Astrocyte (in vitro differentiated cells and primary cell): ENCODE results near the gene ATG14. TPM values are rescaled to one million over a fixed set of nuclear protein-coding genes. Genes with fewer than 3 reads are reported as not detected.

Source experiments
- DNase-seq: peaks from one replicate; pipeline ENCODE4 v3.0.0-alpha.2; 2010; ENCODE audit warnings: low read depth
- FAIRE-seq: peaks from 2 replicates; lab custom pipeline; 2011; peaks lifted over from hg19 to GRCh38; lab: Jason Lieb, UNC
- H2AFZ ChIP-seq: 2 replicates; pipeline ENCODE4 v1.6.0; 2012; ENCODE audit warnings: low read depth, low read length, inconsistent platforms
- H3K27ac ChIP-seq: 2 replicates; pipeline ENCODE4 v1.5.1; 2011; ENCODE audit warnings: low read depth, low read length, inconsistent platforms
- H3K27me3 ChIP-seq: 2 replicates; pipeline ENCODE4 v1.6.0; 2011; ENCODE audit warnings: low read length, inconsistent platforms; ENCODE audit not compliant: insufficient read depth
- H3K36me3 ChIP-seq: 2 replicates; pipeline ENCODE4 v1.5.1; 2011; ENCODE audit warnings: low read length, inconsistent platforms; ENCODE audit not compliant: insufficient read depth
- H3K4me1 ChIP-seq: 2 replicates; pipeline ENCODE4 v1.5.1; 2011; ENCODE audit warnings: low read length, inconsistent platforms; ENCODE audit not compliant: insufficient read depth
- H3K4me2 ChIP-seq: 2 replicates; pipeline ENCODE4 v1.6.0; 2012; ENCODE audit warnings: low read length, inconsistent platforms
- H3K4me3 ChIP-seq: 2 replicates; pipeline ENCODE4 v1.5.1; 2011; ENCODE audit warnings: low read depth, mild to moderate bottlenecking, low read length, inconsistent platforms; ENCODE audit not compliant: insufficient read depth
- H3K79me2 ChIP-seq: 2 replicates; pipeline ENCODE4 v1.6.0; 2012; ENCODE audit warnings: mild to moderate bottlenecking, low read length, inconsistent platforms; ENCODE audit not compliant: insufficient read depth
- H3K9ac ChIP-seq: 2 replicates; pipeline ENCODE4 v1.6.0; 2012; ENCODE audit warnings: mild to moderate bottlenecking, low read length, inconsistent platforms
- H3K9me3 ChIP-seq: 2 replicates; pipeline ENCODE4 v1.5.1; 2012; ENCODE audit warnings: low read depth, mild to moderate bottlenecking, low read length, inconsistent platforms; ENCODE audit not compliant: insufficient read depth
- H4K20me1 ChIP-seq: 2 replicates; pipeline ENCODE4 v1.6.0; 2012; ENCODE audit warnings: low read length, inconsistent platforms; ENCODE audit not compliant: insufficient read depth
- H3K27ac Mint-ChIP-seq: one replicate; pipeline ENCODE4 v1.8.0; 2021; ENCODE audit warnings: mild to moderate bottlenecking, mixed read lengths; ENCODE audit not compliant: unreplicated experiment
- H3K27me3 Mint-ChIP-seq: one replicate; pipeline ENCODE4 v1.8.0; 2021; ENCODE audit warnings: low read depth, mixed read lengths; ENCODE audit not compliant: unreplicated experiment
- H3K36me3 Mint-ChIP-seq: one replicate; pipeline ENCODE4 v1.8.0; 2021; ENCODE audit warnings: low read depth, mixed read lengths; ENCODE audit not compliant: unreplicated experiment
- H3K4me1 Mint-ChIP-seq: one replicate; pipeline ENCODE4 v1.8.0; 2021; ENCODE audit warnings: low read depth, mixed read lengths; ENCODE audit not compliant: unreplicated experiment
- H3K4me3 Mint-ChIP-seq: one replicate; pipeline ENCODE4 v1.8.0; 2021; ENCODE audit warnings: mild to moderate bottlenecking, moderate library complexity, mixed read lengths; ENCODE audit not compliant: unreplicated experiment
- H3K9me3 Mint-ChIP-seq: one replicate; pipeline ENCODE4 v1.8.0; 2021; ENCODE audit warnings: mild to moderate bottlenecking, mixed read lengths; ENCODE audit not compliant: unreplicated experiment
- CTCF ChIP-seq: IDR thresholded peaks from 2 replicates; pipeline ENCODE4 v1.5.1; 2011; ENCODE audit warnings: low read depth, mild to moderate bottlenecking, inconsistent platforms, low read length, moderate library complexity; ENCODE audit not compliant: insufficient read depth
- EZH2 ChIP-seq: IDR thresholded peaks from 2 replicates; pipeline ENCODE4 v1.6.1; 2012; ENCODE audit warnings: mild to moderate bottlenecking, low read length, inconsistent platforms; ENCODE audit not compliant: insufficient read depth
- total RNA-seq: library from RNA; stranded (reverse); gene quantifications from 2 replicates; pipeline ENCODE4 v1.2.1, GENCODE V29; 2021

Gene ATG14
- total RNA-seq, 1 donor from 2014 or later: 11.5 TPM

- TF ChIP-seq CTCF (no peak), EZH2 (no peak)
- Histone ChIP-seq H4K20me1 (no peaks in the 10 kb centered on the region), H3K9ac (no peak overlapping the region), H3K4me3 (no peak overlapping the region), H3K4me2 (no peak overlapping the region), H3K4me1 (peaks cover 38% of the 10 kb centered on the region), H3K79me2 (no peaks in the 10 kb centered on the region), H3K36me3 (no peaks in the 10 kb centered on the region), H3K27me3 (no peaks in the 10 kb centered on the region), H3K27ac (no peak overlapping the region), H2AFZ (no peak overlapping the region), H3K9me3 (no peaks in the 10 kb centered on the region)
- no peak overlapping the region for H3K27ac Mint-ChIP-seq
- peaks cover 2% of the 10 kb centered on the region for H3K36me3 Mint-ChIP-seq
- peaks cover 4% of the 10 kb centered on the region for H3K27me3 Mint-ChIP-seq
- H3K4me1 Mint-ChIP-seq: peaks cover 26% of the 10 kb centered on the region
- no peak overlapping the region for H3K4me3 Mint-ChIP-seq
- DNase-seq (no peak), FAIRE-seq (no peak)
- H3K9me3 Mint-ChIP-seq: peaks cover 2% of the 10 kb centered on the region
Observed at GRCh38 chr14:55451950-55452349, 40.3 kb upstream of the ATG14 start.

- Histone ChIP-seq H3K27ac (no peak overlapping the region), H2AFZ (no peak overlapping the region), H3K4me3 (no peak overlapping the region), H3K79me2 (no peaks in the 10 kb centered on the region), H4K20me1 (no peaks in the 10 kb centered on the region), H3K4me2 (no peak overlapping the region), H3K9me3 (no peaks in the 10 kb centered on the region), H3K27me3 (no peaks in the 10 kb centered on the region), H3K4me1 (peaks cover 44% of the 10 kb centered on the region), H3K36me3 (no peaks in the 10 kb centered on the region), H3K9ac (no peak overlapping the region)
- peaks cover 4% of the 10 kb centered on the region for H3K27me3 Mint-ChIP-seq
- H3K36me3 Mint-ChIP-seq: peaks cover 2% of the 10 kb centered on the region
- DNase-seq (no peak), FAIRE-seq (no peak)
- no peak overlapping the region for H3K4me3 Mint-ChIP-seq
- peaks cover 32% of the 10 kb centered on the region for H3K4me1 Mint-ChIP-seq
- H3K27ac Mint-ChIP-seq: no peak overlapping the region
- no peak for TF ChIP-seq CTCF
- TF ChIP-seq EZH2: no peak
- peaks cover 2% of the 10 kb centered on the region for H3K9me3 Mint-ChIP-seq
Observed at GRCh38 chr14:55451398-55451797, 39.8 kb upstream of the ATG14 start.

- H3K9me3 ChIP-seq: no peaks in the 10 kb centered on the region
Observed at GRCh38 chr14:55450987-55451386, 39.4 kb upstream of the ATG14 start.

More at GRCh38 chr14:55450987-55451386, 39.4 kb upstream of the ATG14 start:
- DNase-seq: no peak
- Histone ChIP-seq H3K9ac (no peak overlapping the region), H4K20me1 (no peaks in the 10 kb centered on the region), H3K27ac (no peak overlapping the region), H3K36me3 (no peaks in the 10 kb centered on the region), H3K4me2 (no peak overlapping the region), H3K27me3 (no peaks in the 10 kb centered on the region), H2AFZ (no peak overlapping the region), H3K4me3 (no peak overlapping the region), H3K4me1 (peaks cover 47% of the 10 kb centered on the region), H3K79me2 (no peaks in the 10 kb centered on the region)
- H3K9me3 Mint-ChIP-seq: peaks cover 2% of the 10 kb centered on the region
- peaks cover 4% of the 10 kb centered on the region for H3K27me3 Mint-ChIP-seq
- no peak overlapping the region for H3K27ac Mint-ChIP-seq
- peaks cover 32% of the 10 kb centered on the region for H3K4me1 Mint-ChIP-seq
- H3K4me3 Mint-ChIP-seq: no peak overlapping the region
- peaks cover 2% of the 10 kb centered on the region for H3K36me3 Mint-ChIP-seq
- TF ChIP-seq EZH2 (no peak), CTCF (no peak)
- no peak for FAIRE-seq
